Measurements from ENCODE around the gene FSTL3. TPM values are rescaled to one million over a fixed set of nuclear protein-coding genes. Genes with fewer than 3 reads are reported as not detected.

FSTL3 gene
- total RNA-seq, 4 donors from 2014 or later: 4.4 to 43.3 (median 17.7) TPM

- H3K4me1 ChIP-seq: peaks cover 35 to 64% (median 37%) of the 10 kb centered on the region in 3 donors
- TF ChIP-seq CTCF (IDR thresholded peaks at IDR 0.05): no peak
- TF ChIP-seq POLR2A (IDR thresholded peaks at IDR 0.05): no peak
- peak overlapping the region; percentile 91 to 98 (median 96) for H3K27ac ChIP-seq
- peaks cover 0 to 32% (median 0%) of the 10 kb centered on the region in 4 donors for H3K27me3 ChIP-seq
- no peaks in the 10 kb centered on the region for H3K36me3 ChIP-seq
- no peak for DNase-seq
- no CpG with 5 or more reads among the region's 69 CpGs for WGBS, 2 donors
- H3K4me3 ChIP-seq: peak overlapping the region; percentile 57 to 95 (median 92)
- no peaks in the 10 kb centered on the region for H3K9me3 ChIP-seq
- intact Hi-C loops (cut with DNase I): no loop called here
These were observed 3.5 kb downstream of the FSTL3 start for GRCh38 chr19:679418-680286.

GRCh38 chr19:680287-681028, 4.3 kb downstream of the FSTL3 start:
- Histone ChIP-seq H3K9me3 (no peaks in the 10 kb centered on the region), H3K4me3 (peak overlapping the region; percentile 57 to 95 (median 92)), H3K27ac (peak overlapping the region; percentile 91 to 98 (median 96)), H3K36me3 (no peaks in the 10 kb centered on the region), H3K27me3 (peaks cover 0 to 24% (median 0%) of the 10 kb centered on the region in 4 donors), H3K4me1 (peaks cover 33 to 57% (median 36%) of the 10 kb centered on the region in 3 donors)
- peak; percentile 97 for DNase-seq
- peak in 2 of 4 donors; percentile 92 to 93 for TF ChIP-seq POLR2A (IDR thresholded peaks at IDR 0.05)
- peak; percentile 14 to 58 (median 49) for TF ChIP-seq CTCF (IDR thresholded peaks at IDR 0.05)
- 0% methylated on average over 4 to 7 of the region's 70 CpGs for WGBS, 2 donors
- intact Hi-C loops (cut with DNase I): no loop called here

- no peak for DNase-seq
- Histone ChIP-seq H3K36me3 (no peaks in the 10 kb centered on the region), H3K9me3 (no peaks in the 10 kb centered on the region), H3K4me1 (peaks cover 27 to 48% (median 31%) of the 10 kb centered on the region in 3 donors), H3K4me3 (peak overlapping the region; percentile 27 to 95 (median 74)), H3K27me3 (peaks cover 0 to 17% (median 0%) of the 10 kb centered on the region in 4 donors), H3K27ac (peak overlapping the region; percentile 91 to 98 (median 96))
- intact Hi-C loops (cut with DNase I): no loop called here
- 47 to 60% methylated on average over 8 to 17 of the region's 54 CpGs for WGBS, 2 donors
- no peak for TF ChIP-seq POLR2A (IDR thresholded peaks at IDR 0.05)
- no peak for TF ChIP-seq CTCF (IDR thresholded peaks at IDR 0.05)
These were observed 5.1 kb downstream of the FSTL3 start for GRCh38 chr19:681029-682019.

- no peak for TF ChIP-seq CTCF (IDR thresholded peaks at IDR 0.05)
- TF ChIP-seq POLR2A (IDR thresholded peaks at IDR 0.05): no peak
- Histone ChIP-seq H3K27me3 (peaks cover 0 to 2% (median 0%) of the 10 kb centered on the region in 4 donors), H3K4me1 (peaks cover 13 to 33% (median 18%) of the 10 kb centered on the region in 3 donors), H3K36me3 (no peaks in the 10 kb centered on the region), H3K9me3 (no peaks in the 10 kb centered on the region), H3K4me3 (no peak overlapping the region), H3K27ac (no peak overlapping the region)
- intact Hi-C loops (cut with DNase I): no loop called here
- DNase-seq: no peak
- 38 to 60% methylated on average over 1 to 5 of the region's 25 CpGs for WGBS, 2 donors
These were observed 6.6 kb downstream of the FSTL3 start for GRCh38 chr19:682678-683320.
